Measurements from ENCODE around the gene MED13L.

DNA sequence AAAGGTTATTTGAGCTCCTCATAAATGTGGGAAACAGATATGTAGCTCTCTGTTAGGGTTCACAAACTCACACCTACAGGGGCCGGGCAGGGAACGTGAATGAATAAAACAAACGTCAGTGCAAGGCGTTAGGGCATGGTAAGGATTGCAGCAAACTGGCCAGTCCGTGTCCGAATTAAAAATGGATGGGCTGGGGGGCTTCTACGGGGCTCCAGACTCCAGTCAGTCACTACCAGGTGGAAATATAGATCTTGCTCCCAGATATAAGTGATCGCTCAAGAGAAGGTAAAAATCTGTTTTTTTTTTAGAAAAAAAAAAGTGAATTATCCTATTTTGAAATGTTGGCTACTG lies 333.1 kb downstream of the MED13L start:
- no peak for TF ChIP-seq POLR2A (IDR thresholded peaks at IDR 0.05)
- TF ChIP-seq, protein P1, sequence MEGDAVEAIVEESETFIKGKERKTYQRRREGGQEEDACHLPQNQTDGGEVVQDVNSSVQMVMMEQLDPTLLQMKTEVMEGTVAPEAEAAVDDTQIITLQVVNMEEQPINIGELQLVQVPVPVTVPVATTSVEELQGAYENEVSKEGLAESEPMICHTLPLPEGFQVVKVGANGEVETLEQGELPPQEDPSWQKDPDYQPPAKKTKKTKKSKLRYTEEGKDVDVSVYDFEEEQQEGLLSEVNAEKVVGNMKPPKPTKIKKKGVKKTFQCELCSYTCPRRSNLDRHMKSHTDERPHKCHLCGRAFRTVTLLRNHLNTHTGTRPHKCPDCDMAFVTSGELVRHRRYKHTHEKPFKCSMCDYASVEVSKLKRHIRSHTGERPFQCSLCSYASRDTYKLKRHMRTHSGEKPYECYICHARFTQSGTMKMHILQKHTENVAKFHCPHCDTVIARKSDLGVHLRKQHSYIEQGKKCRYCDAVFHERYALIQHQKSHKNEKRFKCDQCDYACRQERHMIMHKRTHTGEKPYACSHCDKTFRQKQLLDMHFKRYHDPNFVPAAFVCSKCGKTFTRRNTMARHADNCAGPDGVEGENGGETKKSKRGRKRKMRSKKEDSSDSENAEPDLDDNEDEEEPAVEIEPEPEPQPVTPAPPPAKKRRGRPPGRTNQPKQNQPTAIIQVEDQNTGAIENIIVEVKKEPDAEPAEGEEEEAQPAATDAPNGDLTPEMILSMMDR (IDR thresholded peaks at IDR 0.05), result no peak

All from heart left ventricle (tissue), 13 donors.